B cell (primary cell): ENCODE data around the gene KDELR3. TPM values are rescaled to one million over a fixed set of nuclear protein-coding genes. Genes with fewer than 3 reads are reported as not detected.

ENCODE experiments used
- ATAC-seq: fragments of 200-7000 bp; cut with Tn5 transposase; one replicate; pipeline ENCODE4 v1.10.0; 2021; ENCODE audit warnings: low read depth, mild to moderate bottlenecking, moderate number of reproducible peaks, moderate library complexity
- CTCF ChIA-PET: fragments of 350-600 bp; sonication (Branson Sonifier 250); formaldehyde crosslinking; loops from one replicate; lab custom pipeline; 2021; ENCODE audit warnings: antibody characterized with exemption, inconsistent platforms; lab: Charles Lee
- POLR2A ChIA-PET: fragments of 350-600 bp; sonication (Branson Sonifier 250); formaldehyde crosslinking; loops from one replicate; lab custom pipeline; 2021; ENCODE audit warnings: antibody characterized with exemption; lab: Charles Lee
- DNase-seq: peaks from one replicate; pipeline ENCODE4 v3.0.0; 2013
- H2AFZ ChIP-seq: 2 replicates; pipeline ENCODE4 v1.6.1; 2012; ENCODE audit warnings: mild to moderate bottlenecking, low read depth, low read length; ENCODE audit not compliant: insufficient read depth, poor library complexity, severe bottlenecking
- H3K27ac ChIP-seq, 2 donors: 1 replicate in 1 of 2; 2 replicates in 1 of 2; pipeline ENCODE4 v1.5.1; 2012 to 2013; ENCODE audit warnings: low read length in 2 of 2, mild to moderate bottlenecking in 2 of 2, moderate library complexity in 1 of 2
- H3K27me3 ChIP-seq, 4 experiments: fragments of 200-600 bp in 1 of 4; sonication (generic) in 1 of 4; replicated peaks in 1 of 4; 1 replicate in 2 of 4; 2 replicates in 2 of 4; pipeline versions ENCODE4 v1.6.1 to v1.7.0; 2013 to 2016; ENCODE audit warnings: low read length in 3 of 4, mild to moderate bottlenecking in 2 of 4, mixed read lengths in 1 of 4, moderate library complexity in 1 of 4; ENCODE audit not compliant: insufficient read depth in 4 of 4, control insufficient read depth in 3 of 4; ENCODE audit errors: control extremely low read depth in 1 of 4
- H3K36me3 ChIP-seq, 2 experiments: replicated peaks in 1 of 2; 1 replicate in 1 of 2; 2 replicates in 1 of 2; pipeline versions ENCODE4 v1.6.1 to v1.7.1; 2013; ENCODE audit warnings: low read length in 1 of 2; ENCODE audit not compliant: insufficient read depth in 2 of 2, control insufficient read depth in 1 of 2; ENCODE audit errors: control extremely low read depth in 1 of 2, extremely low read depth in 1 of 2
- H3K4me1 ChIP-seq, 2 donors: fragments of 200-600 bp in 1 of 2; sonication (generic) in 1 of 2; 1 replicate in 1 of 2; 2 replicates in 1 of 2; pipeline versions ENCODE4 v1.5.1 to v1.6.1; 2013 to 2017; ENCODE audit warnings: low read length in 2 of 2; ENCODE audit not compliant: control insufficient read depth in 2 of 2, insufficient read depth in 2 of 2
- H3K4me2 ChIP-seq: replicated peaks from 2 replicates; pipeline ENCODE3; 2012; ENCODE audit warnings: mild to moderate bottlenecking, low read depth, low read length; ENCODE audit not compliant: poor library complexity, severe bottlenecking
- H3K4me3 ChIP-seq, 5 experiments: fragments of 200-600 bp in 1 of 5; sonication (generic) in 1 of 5; 1 replicate in 3 of 5; 2 replicates in 2 of 5; pipeline versions ENCODE4 v1.5.1 to v1.7.0; 2011 to 2016; ENCODE audit warnings: low read length in 4 of 5, mild to moderate bottlenecking in 4 of 5, low read depth in 2 of 5, control low read depth in 1 of 5, moderate library complexity in 1 of 5; ENCODE audit not compliant: insufficient read depth in 1 of 5; ENCODE audit errors: control extremely low read depth in 1 of 5, extremely low read depth in 1 of 5
- H3K79me2 ChIP-seq: fragments of 200-600 bp; sonication (generic); one replicate; pipeline ENCODE4 v1.6.0; 2016; ENCODE audit warnings: low read length; ENCODE audit not compliant: control insufficient read depth, insufficient read depth
- H3K9ac ChIP-seq: fragments of 200-600 bp; sonication (generic); 2 replicates; pipeline ENCODE4 v1.6.1; 2017; ENCODE audit warnings: mild to moderate bottlenecking, low read length, moderate library complexity
- H3K9me3 ChIP-seq, 3 donors: one replicate each; pipeline versions ENCODE4 v1.6.1 to v1.7.1; 2013; ENCODE audit warnings: low read length in 2 of 3; ENCODE audit not compliant: control insufficient read depth in 2 of 3, insufficient read depth in 1 of 3; ENCODE audit errors: control extremely low read depth in 1 of 3
- H4K20me1 ChIP-seq: 2 replicates; pipeline ENCODE4 v1.6.0; 2012; ENCODE audit warnings: mild to moderate bottlenecking, low read length; ENCODE audit not compliant: insufficient read depth, control insufficient read depth, poor library complexity, severe bottlenecking
- H3K27ac Mint-ChIP-seq: one replicate; pipeline ENCODE4 v1.8.0; 2021; ENCODE audit warnings: mixed read lengths
- H3K27me3 Mint-ChIP-seq: one replicate; pipeline ENCODE4 v1.8.0; 2021; ENCODE audit warnings: mixed read lengths
- H3K4me1 Mint-ChIP-seq: one replicate; pipeline ENCODE4 v1.8.0; 2021; ENCODE audit warnings: mixed read lengths
- H3K4me3 Mint-ChIP-seq: one replicate; pipeline ENCODE4 v1.8.0; 2021; ENCODE audit warnings: mixed read lengths
- H3K9me3 Mint-ChIP-seq: one replicate; pipeline ENCODE4 v1.8.0; 2022; ENCODE audit warnings: mixed read lengths; ENCODE audit not compliant: insufficient read depth
- CTCF ChIP-seq: fragments of 200-600 bp; IDR thresholded peaks from one replicate; pipeline ENCODE4 v1.8.0; 2022; ENCODE audit warnings: antibody characterized with exemption, mild to moderate bottlenecking
- EZH2 ChIP-seq: IDR thresholded peaks from 2 replicates; pipeline ENCODE4 v1.6.1; 2012; ENCODE audit warnings: borderline replicate concordance, low read depth, mild to moderate bottlenecking, moderate library complexity, low read length; ENCODE audit not compliant: insufficient read depth, poor library complexity, severe bottlenecking
- WGBS: methylation state at CpG from one replicate; pipeline ENCODE4 v1.1.5; 2013; ENCODE audit warnings: missing lambda C conversion rate; ENCODE audit not compliant: insufficient coverage; 5-methylcytosine and 5-hydroxymethylcytosine counted together
- intact Hi-C: fragments of 100-400 bp; cut with micrococcal nuclease; formaldehyde crosslinking; loops from one replicate; pipeline ENCODE4 v1.10.0; 2022
- polyA plus RNA-seq: library from polyadenylated mRNA; depleted of rRNA; stranded (reverse); fragments of >200 nt; gene quantifications from 2 replicates; pipeline ENCODE4 v1.2.3, GENCODE V29; 2012
- total RNA-seq, 2 donors: library from RNA; stranded (reverse); fragments of 120-200 nt in 1 of 2; gene quantifications; 1 replicate in 1 of 2; 2 replicates in 1 of 2; pipeline versions ENCODE4 v1.2.3 to v1.2.4, GENCODE V29; 2013 to 2022

Gene KDELR3
- total and polyA plus RNA-seq, 2 donors (not counting 1 experiment from before 2014, with no cell fraction given), result not detected

GRCh38 chr22:38510416-38510970 is 42.6 kb downstream of the KDELR3 start:
- no peak overlapping the region for H3K4me3 ChIP-seq
- no peaks in the 10 kb centered on the region for H4K20me1 ChIP-seq
- POLR2A ChIA-PET, result interaction anchor here (0.6 kb wide), 1 partner anchor 12 kb away, joined by 3 read pairs; no protein-coding TSS in a partner anchor
- CTCF ChIA-PET, result interaction anchor here (3.4 kb wide), 1 partner anchor 458 kb away, joined by 12 read pairs; no protein-coding TSS in a partner anchor
- no peaks in the 10 kb centered on the region for H3K9me3 Mint-ChIP-seq
- H3K27ac Mint-ChIP-seq, result peak overlapping the region; percentile 2
- H3K9me3 ChIP-seq, result peaks cover 0 to 9% (median 0%) of the 10 kb centered on the region in 3 donors
- no peak overlapping the region for H3K4me2 ChIP-seq
- DNase-seq (no peak), ATAC-seq (no peak)
- no peaks in the 10 kb centered on the region for H3K27me3 Mint-ChIP-seq
- no peak for TF ChIP-seq EZH2
- no peak for TF ChIP-seq CTCF
- peaks cover 32% of the 10 kb centered on the region for H3K79me2 ChIP-seq
- peaks cover 6 to 10% of the 10 kb centered on the region in 2 donors for H3K4me1 ChIP-seq
- no peak overlapping the region for H3K9ac ChIP-seq
- H3K4me3 Mint-ChIP-seq, result no peak overlapping the region
- peaks cover 18% of the 10 kb centered on the region for H3K4me1 Mint-ChIP-seq
- no peaks in the 10 kb centered on the region for H3K27me3 ChIP-seq
- 58% methylated on average over 1 of the region's 5 CpGs for WGBS
- no peaks in the 10 kb centered on the region for H3K36me3 ChIP-seq
- peak overlapping the region; percentile 21 for H2AFZ ChIP-seq
- H3K27ac ChIP-seq, result no peak overlapping the region
- intact Hi-C loops, result no loop called here

DNA sequence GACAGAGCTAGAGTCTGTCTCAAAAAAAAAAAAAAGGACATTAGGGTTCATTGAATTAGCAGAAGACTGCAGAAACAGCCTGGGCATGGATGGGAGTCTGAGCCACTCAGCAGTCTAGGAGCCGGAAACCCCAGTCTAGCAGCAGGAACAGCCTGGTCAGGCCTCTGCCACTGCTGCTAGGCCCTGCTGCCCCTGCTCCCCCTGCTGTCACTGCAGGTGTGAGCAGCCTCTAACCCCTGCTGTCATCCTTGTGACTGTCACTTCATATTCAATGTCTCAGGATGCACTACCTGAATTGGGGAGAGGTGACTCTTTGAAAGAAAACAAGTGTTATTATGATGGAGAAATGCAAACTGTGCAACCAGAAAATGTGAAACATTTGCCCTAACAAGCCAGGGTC is 45.2 kb downstream of the KDELR3 start:
- no peak overlapping the region for H3K9ac ChIP-seq
- peaks cover 19% of the 10 kb centered on the region for H3K79me2 ChIP-seq
- no peak overlapping the region for H3K4me3 ChIP-seq
- no peaks in the 10 kb centered on the region for H4K20me1 ChIP-seq
- H2AFZ ChIP-seq, result no peak overlapping the region
- POLR2A ChIA-PET, result no interaction called here
- H3K9me3 Mint-ChIP-seq, result no peaks in the 10 kb centered on the region
- TF ChIP-seq EZH2 (no peak), CTCF (no peak)
- H3K27me3 Mint-ChIP-seq, result no peaks in the 10 kb centered on the region
- H3K4me3 Mint-ChIP-seq, result no peak overlapping the region
- DNase-seq (peak; percentile 42), ATAC-seq (peak; percentile 73)
- CTCF ChIA-PET, result interaction anchor here (3.4 kb wide), 1 partner anchor 461 kb away, joined by 12 read pairs; no protein-coding TSS in a partner anchor
- 67% methylated on average over 1 of the region's 1 CpG for WGBS
- H3K36me3 ChIP-seq, result no peaks in the 10 kb centered on the region
- H3K9me3 ChIP-seq, result no peaks in the 10 kb centered on the region
- H3K27ac ChIP-seq, result no peak overlapping the region
- intact Hi-C loops, result no loop called here
- H3K27ac Mint-ChIP-seq, result no peak overlapping the region
- no peaks in the 10 kb centered on the region for H3K27me3 ChIP-seq
- no peak overlapping the region for H3K4me2 ChIP-seq
- no peaks in the 10 kb centered on the region for H3K4me1 ChIP-seq
- peaks cover 7% of the 10 kb centered on the region for H3K4me1 Mint-ChIP-seq
